ENCODE data around the gene GCSH.

DNA sequence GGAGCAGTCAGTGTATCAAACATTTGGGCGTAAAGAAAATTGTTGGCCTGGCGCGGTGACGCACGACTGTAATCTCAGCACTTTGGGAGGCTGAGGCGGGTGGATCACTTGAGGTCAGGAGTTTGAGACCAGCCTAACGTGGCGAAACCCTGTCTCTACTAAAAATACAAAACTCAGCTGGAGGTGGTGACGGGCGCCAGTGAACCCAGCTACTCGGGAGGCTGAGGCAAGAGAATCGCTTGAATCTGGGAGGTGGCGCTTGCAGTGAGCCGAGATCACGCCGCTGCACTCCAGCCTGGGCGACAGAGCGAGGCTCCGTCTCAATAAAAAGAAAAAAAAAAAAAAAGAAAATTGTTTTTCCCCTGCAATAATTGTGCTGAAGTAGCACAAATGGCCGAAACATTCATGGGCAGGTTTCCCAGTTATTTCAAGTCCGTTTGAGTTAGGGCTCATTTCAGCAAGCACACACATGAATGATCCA lies 1.4 kb downstream of the GCSH start:
- TF ChIP-seq, protein P1, sequence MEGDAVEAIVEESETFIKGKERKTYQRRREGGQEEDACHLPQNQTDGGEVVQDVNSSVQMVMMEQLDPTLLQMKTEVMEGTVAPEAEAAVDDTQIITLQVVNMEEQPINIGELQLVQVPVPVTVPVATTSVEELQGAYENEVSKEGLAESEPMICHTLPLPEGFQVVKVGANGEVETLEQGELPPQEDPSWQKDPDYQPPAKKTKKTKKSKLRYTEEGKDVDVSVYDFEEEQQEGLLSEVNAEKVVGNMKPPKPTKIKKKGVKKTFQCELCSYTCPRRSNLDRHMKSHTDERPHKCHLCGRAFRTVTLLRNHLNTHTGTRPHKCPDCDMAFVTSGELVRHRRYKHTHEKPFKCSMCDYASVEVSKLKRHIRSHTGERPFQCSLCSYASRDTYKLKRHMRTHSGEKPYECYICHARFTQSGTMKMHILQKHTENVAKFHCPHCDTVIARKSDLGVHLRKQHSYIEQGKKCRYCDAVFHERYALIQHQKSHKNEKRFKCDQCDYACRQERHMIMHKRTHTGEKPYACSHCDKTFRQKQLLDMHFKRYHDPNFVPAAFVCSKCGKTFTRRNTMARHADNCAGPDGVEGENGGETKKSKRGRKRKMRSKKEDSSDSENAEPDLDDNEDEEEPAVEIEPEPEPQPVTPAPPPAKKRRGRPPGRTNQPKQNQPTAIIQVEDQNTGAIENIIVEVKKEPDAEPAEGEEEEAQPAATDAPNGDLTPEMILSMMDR (optimal IDR thresholded peaks at IDR 0.05 in 1 of 3, IDR thresholded peaks at IDR 0.05 in 1 of 3, conservative IDR thresholded peaks at IDR 0.05 in 1 of 3; ENCODE audit: extremely low read depth in 1 of 3, insufficient read depth in 2 of 3, low read length in 3 of 3), result no peak
- no peak for TF ChIP-seq EZH2 (IDR thresholded peaks at IDR 0.05; ENCODE audit: low read length)
